Measurements from ENCODE around the gene RAI1. TPM values are rescaled to one million over a fixed set of nuclear protein-coding genes. Genes with fewer than 3 reads are reported as not detected.

Gene RAI1
- total and polyA plus RNA-seq, 2 of the 13 experiments (the other 11 are each of a cell fraction or from before 2014, with no cell fraction given) = 3.4 to 5.2 TPM

DNA sequence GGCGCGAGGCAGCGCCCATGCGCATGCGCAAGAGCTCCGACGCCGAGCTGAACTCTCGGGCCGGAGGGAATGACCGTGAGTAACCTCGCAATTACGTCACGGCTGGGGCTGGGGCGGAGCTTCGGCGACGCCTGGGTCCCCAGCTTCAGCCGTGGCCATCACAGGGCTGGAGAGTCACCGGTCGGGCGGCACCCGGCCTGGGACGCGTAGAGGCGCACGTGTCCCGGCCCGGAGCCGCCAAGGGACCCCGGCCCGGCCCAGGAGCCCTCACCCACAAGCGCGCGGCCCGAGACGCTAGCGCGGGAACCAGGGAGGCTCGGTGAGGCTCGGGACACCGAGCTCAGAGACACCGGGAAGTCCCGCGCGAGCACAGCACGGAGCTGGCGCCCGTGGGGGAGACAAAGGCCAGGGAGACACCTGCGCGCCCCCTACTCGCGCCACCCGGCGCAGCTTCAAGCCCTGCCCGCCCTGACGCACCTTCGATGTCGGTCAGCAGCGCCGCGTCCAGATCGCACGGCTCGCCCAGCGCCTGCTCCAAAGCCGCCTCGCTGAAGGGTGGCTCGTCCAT, 155.1 kb downstream of the RAI1 start (continued):
- TF ChIP-seq, protein P1, sequence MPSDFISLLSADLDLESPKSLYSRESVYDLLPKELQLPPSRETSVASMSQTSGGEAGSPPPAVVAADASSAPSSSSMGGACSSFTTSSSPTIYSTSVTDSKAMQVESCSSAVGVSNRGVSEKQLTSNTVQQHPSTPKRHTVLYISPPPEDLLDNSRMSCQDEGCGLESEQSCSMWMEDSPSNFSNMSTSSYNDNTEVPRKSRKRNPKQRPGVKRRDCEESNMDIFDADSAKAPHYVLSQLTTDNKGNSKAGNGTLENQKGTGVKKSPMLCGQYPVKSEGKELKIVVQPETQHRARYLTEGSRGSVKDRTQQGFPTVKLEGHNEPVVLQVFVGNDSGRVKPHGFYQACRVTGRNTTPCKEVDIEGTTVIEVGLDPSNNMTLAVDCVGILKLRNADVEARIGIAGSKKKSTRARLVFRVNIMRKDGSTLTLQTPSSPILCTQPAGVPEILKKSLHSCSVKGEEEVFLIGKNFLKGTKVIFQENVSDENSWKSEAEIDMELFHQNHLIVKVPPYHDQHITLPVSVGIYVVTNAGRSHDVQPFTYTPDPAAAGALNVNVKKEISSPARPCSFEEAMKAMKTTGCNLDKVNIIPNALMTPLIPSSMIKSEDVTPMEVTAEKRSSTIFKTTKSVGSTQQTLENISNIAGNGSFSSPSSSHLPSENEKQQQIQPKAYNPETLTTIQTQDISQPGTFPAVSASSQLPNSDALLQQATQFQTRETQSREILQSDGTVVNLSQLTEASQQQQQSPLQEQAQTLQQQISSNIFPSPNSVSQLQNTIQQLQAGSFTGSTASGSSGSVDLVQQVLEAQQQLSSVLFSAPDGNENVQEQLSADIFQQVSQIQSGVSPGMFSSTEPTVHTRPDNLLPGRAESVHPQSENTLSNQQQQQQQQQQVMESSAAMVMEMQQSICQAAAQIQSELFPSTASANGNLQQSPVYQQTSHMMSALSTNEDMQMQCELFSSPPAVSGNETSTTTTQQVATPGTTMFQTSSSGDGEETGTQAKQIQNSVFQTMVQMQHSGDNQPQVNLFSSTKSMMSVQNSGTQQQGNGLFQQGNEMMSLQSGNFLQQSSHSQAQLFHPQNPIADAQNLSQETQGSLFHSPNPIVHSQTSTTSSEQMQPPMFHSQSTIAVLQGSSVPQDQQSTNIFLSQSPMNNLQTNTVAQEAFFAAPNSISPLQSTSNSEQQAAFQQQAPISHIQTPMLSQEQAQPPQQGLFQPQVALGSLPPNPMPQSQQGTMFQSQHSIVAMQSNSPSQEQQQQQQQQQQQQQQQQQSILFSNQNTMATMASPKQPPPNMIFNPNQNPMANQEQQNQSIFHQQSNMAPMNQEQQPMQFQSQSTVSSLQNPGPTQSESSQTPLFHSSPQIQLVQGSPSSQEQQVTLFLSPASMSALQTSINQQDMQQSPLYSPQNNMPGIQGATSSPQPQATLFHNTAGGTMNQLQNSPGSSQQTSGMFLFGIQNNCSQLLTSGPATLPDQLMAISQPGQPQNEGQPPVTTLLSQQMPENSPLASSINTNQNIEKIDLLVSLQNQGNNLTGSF (CRISPR knock-in tag; IDR thresholded peaks at IDR 0.05) = 0 out of 2 replicates have a peak, but pooled peaks have one; percentile 60
- TF ChIP-seq, protein P2, sequence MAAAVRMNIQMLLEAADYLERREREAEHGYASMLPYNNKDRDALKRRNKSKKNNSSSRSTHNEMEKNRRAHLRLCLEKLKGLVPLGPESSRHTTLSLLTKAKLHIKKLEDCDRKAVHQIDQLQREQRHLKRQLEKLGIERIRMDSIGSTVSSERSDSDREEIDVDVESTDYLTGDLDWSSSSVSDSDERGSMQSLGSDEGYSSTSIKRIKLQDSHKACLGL (CRISPR knock-in tag; IDR thresholded peaks at IDR 0.05) = peak; percentile 98
- TF ChIP-seq FOXO1 (CRISPR knock-in tag; IDR thresholded peaks at IDR 0.05) = 0 out of 2 replicates have a peak, but pooled peaks have one; percentile 55
- TF ChIP-seq, protein P3, sequence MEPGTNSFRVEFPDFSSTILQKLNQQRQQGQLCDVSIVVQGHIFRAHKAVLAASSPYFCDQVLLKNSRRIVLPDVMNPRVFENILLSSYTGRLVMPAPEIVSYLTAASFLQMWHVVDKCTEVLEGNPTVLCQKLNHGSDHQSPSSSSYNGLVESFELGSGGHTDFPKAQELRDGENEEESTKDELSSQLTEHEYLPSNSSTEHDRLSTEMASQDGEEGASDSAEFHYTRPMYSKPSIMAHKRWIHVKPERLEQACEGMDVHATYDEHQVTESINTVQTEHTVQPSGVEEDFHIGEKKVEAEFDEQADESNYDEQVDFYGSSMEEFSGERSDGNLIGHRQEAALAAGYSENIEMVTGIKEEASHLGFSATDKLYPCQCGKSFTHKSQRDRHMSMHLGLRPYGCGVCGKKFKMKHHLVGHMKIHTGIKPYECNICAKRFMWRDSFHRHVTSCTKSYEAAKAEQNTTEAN (CRISPR knock-in tag; conservative IDR thresholded peaks at IDR 0.05) = peak; percentile 71
- no peak for TF ChIP-seq ZNF24 (IDR thresholded peaks at IDR 0.05)
- peak; percentile 71; the same call in 1 of the 2 replicates for TF ChIP-seq MED13 (CRISPR knock-in tag; IDR thresholded peaks at IDR 0.05)
- TF ChIP-seq CBX1 (IDR thresholded peaks at IDR 0.05; ENCODE audit: low read depth) = no peak
- TF ChIP-seq ZNF326 (CRISPR knock-in tag; IDR thresholded peaks at IDR 0.05; ENCODE audit: borderline replicate concordance) = no peak
- peak; percentile 57; the same call in 1 of the 2 replicates for TF ChIP-seq MIER3 (CRISPR knock-in tag; IDR thresholded peaks at IDR 0.05; ENCODE audit: borderline replicate concordance)
- TF ChIP-seq ZBTB7A (CRISPR knock-in tag; IDR thresholded peaks at IDR 0.05) = no peak
- TF ChIP-seq KLF11 (CRISPR knock-in tag; IDR thresholded peaks at IDR 0.05) = 0 out of 2 replicates have a peak, but pooled peaks have one; percentile 42
- no peak; the same call in 1 of the 2 replicates for TF ChIP-seq ZNF274 (CRISPR knock-in tag; IDR thresholded peaks at IDR 0.05)
- peak; percentile 88 for TF ChIP-seq SRY (CRISPR knock-in tag; IDR thresholded peaks at IDR 0.05)
- peak; percentile 91 for TF ChIP-seq ZNF253 (CRISPR knock-in tag; IDR thresholded peaks at IDR 0.05; ENCODE audit: borderline replicate concordance)
- TF ChIP-seq NCOA2 (CRISPR knock-in tag; IDR thresholded peaks at IDR 0.05) = peak; percentile 62; the same call in 1 of the 2 replicates
- peak; percentile 7; the same call in 1 of the 2 replicates for TF ChIP-seq ZC3H4 (CRISPR knock-in tag; IDR thresholded peaks at IDR 0.05; ENCODE audit: borderline replicate concordance)
- peak; percentile 89 for TF ChIP-seq MEIS1 (CRISPR knock-in tag; IDR thresholded peaks at IDR 0.05; ENCODE audit: borderline replicate concordance)
- TF ChIP-seq CREB1 (IDR thresholded peaks at IDR 0.05) = peak; percentile 97
- peak; percentile 61; the same call in 1 of the 2 replicates for TF ChIP-seq CREB1 (CRISPR knock-in tag; IDR thresholded peaks at IDR 0.05)
- no peak for TF ChIP-seq RBAK (CRISPR knock-in tag; IDR thresholded peaks at IDR 0.05)
- no peak for TF ChIP-seq FOXK2 (IDR thresholded peaks at IDR 0.05)
- TF ChIP-seq RBFOX2 (IDR thresholded peaks at IDR 0.05; ENCODE audit: low read depth, low read length) = peak; percentile 99
- peak; percentile 41 for TF ChIP-seq RBM22 (optimal IDR thresholded peaks at IDR 0.05; ENCODE audit: low read length)
- TF ChIP-seq NR3C1 (CRISPR knock-in tag; IDR thresholded peaks at IDR 0.05) = no peak
- no peak for TF ChIP-seq ZNF720 (CRISPR knock-in tag; IDR thresholded peaks at IDR 0.05)
- peak; percentile 96 for TF ChIP-seq HIVEP1 (CRISPR knock-in tag; IDR thresholded peaks at IDR 0.05)

Data from HepG2 (cell line).